Ovary (tissue), 3 donors: ENCODE data around the gene RIN3.

ENCODE experiments used
- POLR2A ChIP-seq: fragments of 450-650 bp; IDR thresholded peaks from one replicate; pipeline ENCODE4 v1.6.1; 2017; ENCODE audit warnings: antibody characterized with exemption, mild to moderate bottlenecking, moderate library complexity
- TF ChIP-seq, protein P1 (sequence below), 3 donors: fragments of 450-650 bp in 2 of 3; fragments of 200-600 bp in 1 of 3; IDR thresholded peaks; one replicate each; pipeline versions ENCODE4 v1.5.1 to v1.8.0; 2016 to 2022; ENCODE audit warnings: antibody characterized with exemption in 3 of 3, mild to moderate bottlenecking in 1 of 3
- donor health status: DM: no; HTN: no; CAD: no.

DNA sequence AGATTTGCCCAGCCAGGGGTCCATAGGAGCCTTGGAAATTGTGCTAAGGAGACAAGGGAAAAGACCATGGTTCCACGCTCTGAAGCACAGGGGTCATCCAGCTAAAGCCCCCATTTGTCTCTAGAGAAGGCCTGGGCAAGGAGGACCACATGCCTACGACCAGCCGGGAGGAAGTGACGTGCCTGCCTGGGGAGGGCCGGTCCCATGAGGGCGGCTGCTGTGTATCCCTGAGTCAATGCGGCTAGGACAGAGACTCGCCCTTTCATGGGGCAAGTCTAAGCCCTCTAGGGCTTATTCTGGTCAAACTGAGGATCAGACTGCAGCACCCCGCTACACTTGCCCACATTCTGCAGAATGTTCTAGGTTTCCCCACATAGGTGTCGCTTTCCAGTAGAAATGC lies 20.6 kb upstream of the RIN3 start:
- TF ChIP-seq, protein P1, sequence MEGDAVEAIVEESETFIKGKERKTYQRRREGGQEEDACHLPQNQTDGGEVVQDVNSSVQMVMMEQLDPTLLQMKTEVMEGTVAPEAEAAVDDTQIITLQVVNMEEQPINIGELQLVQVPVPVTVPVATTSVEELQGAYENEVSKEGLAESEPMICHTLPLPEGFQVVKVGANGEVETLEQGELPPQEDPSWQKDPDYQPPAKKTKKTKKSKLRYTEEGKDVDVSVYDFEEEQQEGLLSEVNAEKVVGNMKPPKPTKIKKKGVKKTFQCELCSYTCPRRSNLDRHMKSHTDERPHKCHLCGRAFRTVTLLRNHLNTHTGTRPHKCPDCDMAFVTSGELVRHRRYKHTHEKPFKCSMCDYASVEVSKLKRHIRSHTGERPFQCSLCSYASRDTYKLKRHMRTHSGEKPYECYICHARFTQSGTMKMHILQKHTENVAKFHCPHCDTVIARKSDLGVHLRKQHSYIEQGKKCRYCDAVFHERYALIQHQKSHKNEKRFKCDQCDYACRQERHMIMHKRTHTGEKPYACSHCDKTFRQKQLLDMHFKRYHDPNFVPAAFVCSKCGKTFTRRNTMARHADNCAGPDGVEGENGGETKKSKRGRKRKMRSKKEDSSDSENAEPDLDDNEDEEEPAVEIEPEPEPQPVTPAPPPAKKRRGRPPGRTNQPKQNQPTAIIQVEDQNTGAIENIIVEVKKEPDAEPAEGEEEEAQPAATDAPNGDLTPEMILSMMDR (IDR thresholded peaks at IDR 0.05): no peak
- no peak for TF ChIP-seq POLR2A
